IMR-90 (cell line): ENCODE data around the gene SYT8. TPM values are rescaled to one million over a fixed set of nuclear protein-coding genes. Genes with fewer than 3 reads are reported as not detected.

Experiments
- ATAC-seq: fragments of 200-7000 bp; cut with Tn5 transposase; 2 replicates; pipeline ENCODE4 v1.9.1; 2020; ENCODE audit warnings: low read depth, mild to moderate bottlenecking, moderate library complexity
- BruUV-seq: library from RNA; stranded (reverse); fragments of 400-500 nt; replicated peaks from 2 replicates; lab custom pipeline; 2021; lab: Mats Ljungman, UMichigan
- CTCF ChIA-PET: fragments of 300-600 bp; formaldehyde crosslinking; extraction: SDS; loops from one replicate; lab custom pipeline; 2021; ENCODE audit warnings: antibody characterized with exemption; lab: Yijun Ruan, JAX
- POLR2A ChIA-PET: fragments of 300-600 bp; sonication (Branson Sonifier 250); formaldehyde crosslinking; loops from one replicate; lab custom pipeline; 2022; ENCODE audit warnings: antibody characterized with exemption; ENCODE audit not compliant: unreplicated experiment; lab: Charles Lee
- DNase-seq: peaks from one replicate; pipeline ENCODE4 v3.0.0; 2013
- H2AFZ ChIP-seq: replicated peaks from 2 replicates; pipeline ENCODE3; 2013; ENCODE audit warnings: low read length, mild to moderate bottlenecking; ENCODE audit not compliant: poor library complexity
- H2AK5ac ChIP-seq: 2 replicates; pipeline ENCODE4 v1.6.1; 2013; ENCODE audit warnings: low read depth, low read length, inconsistent platforms
- H2AK9ac ChIP-seq: replicated peaks from 2 replicates; pipeline ENCODE3; 2013; ENCODE audit warnings: mild to moderate bottlenecking, low read depth, low read length, moderate library complexity; ENCODE audit not compliant: poor library complexity
- H2BK120ac ChIP-seq: 2 replicates; pipeline ENCODE4 v1.6.1; 2013; ENCODE audit warnings: low read depth, low read length, inconsistent platforms
- H2BK15ac ChIP-seq: 3 replicates; pipeline ENCODE4 v1.6.1; 2013; ENCODE audit warnings: low read depth, low read length, inconsistent platforms
- H2BK20ac ChIP-seq: 2 replicates; pipeline ENCODE4 v1.6.1; 2013; ENCODE audit warnings: low read depth, mild to moderate bottlenecking, inconsistent platforms, low read length, moderate library complexity
- H2BK5ac ChIP-seq: 2 replicates; pipeline ENCODE4 v1.6.1; 2013; ENCODE audit warnings: mild to moderate bottlenecking, low read depth, low read length, inconsistent platforms; ENCODE audit not compliant: poor library complexity, severe bottlenecking
- H3K14ac ChIP-seq: replicated peaks from 2 replicates; pipeline ENCODE4 v1.6.1; 2013; ENCODE audit warnings: low read depth, low read length, inconsistent platforms
- H3K18ac ChIP-seq: 2 replicates; pipeline ENCODE4 v1.6.1; 2013; ENCODE audit warnings: low read depth, low read length, control low read depth
- H3K23ac ChIP-seq: 2 replicates; pipeline ENCODE4 v1.6.1; 2013; ENCODE audit warnings: low read depth, low read length, inconsistent platforms
- H3K27ac ChIP-seq: 2 replicates; pipeline ENCODE4 v1.5.1; 2013; ENCODE audit warnings: mild to moderate bottlenecking, control low read depth, low read length; ENCODE audit not compliant: insufficient read depth
- H3K27me3 ChIP-seq: 2 replicates; pipeline ENCODE4 v1.6.1; 2013; ENCODE audit warnings: low read length; ENCODE audit not compliant: control insufficient read depth, insufficient read depth
- H3K36me3 ChIP-seq: 2 replicates; pipeline ENCODE4 v1.6.1; 2013; ENCODE audit warnings: low read length, mixed read lengths; ENCODE audit not compliant: control insufficient read depth, insufficient read depth
- H3K4ac ChIP-seq: 2 replicates; pipeline ENCODE4 v1.6.1; 2013; ENCODE audit warnings: low read depth, low read length, inconsistent platforms
- H3K4me1 ChIP-seq: 2 replicates; pipeline ENCODE4 v1.6.1; 2013; ENCODE audit warnings: low read length, mixed read lengths; ENCODE audit not compliant: control insufficient read depth, insufficient read depth
- H3K4me2 ChIP-seq: 2 replicates; pipeline ENCODE4 v1.6.1; 2013; ENCODE audit warnings: low read depth, mild to moderate bottlenecking, control low read depth, low read length, moderate library complexity
- H3K4me3 ChIP-seq: 2 replicates; pipeline ENCODE4 v1.5.1; 2013; ENCODE audit warnings: low read depth, mild to moderate bottlenecking, control low read depth, low read length, moderate library complexity; ENCODE audit not compliant: insufficient read depth
- H3K56ac ChIP-seq: 2 replicates; pipeline ENCODE4 v1.6.1; 2013; ENCODE audit warnings: low read length, inconsistent platforms; ENCODE audit not compliant: insufficient read depth; ENCODE audit errors: extremely low read depth
- H3K79me1 ChIP-seq, 2 experiments: 2 replicates each; pipeline ENCODE4 v1.6.1; 2013; ENCODE audit warnings: low read length in 2 of 2, inconsistent platforms in 1 of 2, low read depth in 1 of 2
- H3K9ac ChIP-seq: 2 replicates; pipeline ENCODE4 v1.6.1; 2013; ENCODE audit warnings: low read depth, low read length, control low read depth
- H3K9me1 ChIP-seq: 2 replicates; pipeline ENCODE4 v1.6.1; 2013; ENCODE audit warnings: low read length, inconsistent platforms; ENCODE audit not compliant: insufficient read depth
- H3K9me3 ChIP-seq: 2 replicates; pipeline ENCODE4 v1.6.1; 2013; ENCODE audit warnings: low read length; ENCODE audit not compliant: control insufficient read depth, insufficient read depth
- H4K20me1 ChIP-seq: 2 replicates; pipeline ENCODE4 v1.6.1; 2013; ENCODE audit warnings: low read length, inconsistent platforms; ENCODE audit not compliant: insufficient read depth
- H4K5ac ChIP-seq: 2 replicates; pipeline ENCODE4 v1.6.1; 2013; ENCODE audit warnings: mild to moderate bottlenecking, low read depth, low read length, control low read depth
- H4K8ac ChIP-seq, 2 experiments: 2 replicates each; pipeline ENCODE4 v1.6.1; 2013; ENCODE audit warnings: low read depth in 2 of 2, low read length in 2 of 2, control low read depth in 1 of 2, inconsistent platforms in 1 of 2
- H4K91ac ChIP-seq: 2 replicates; pipeline ENCODE4 v1.6.1; 2013; ENCODE audit warnings: low read depth, low read length, inconsistent platforms; ENCODE audit not compliant: insufficient read depth
- CEBPB ChIP-seq: IDR thresholded peaks from 2 replicates; pipeline ENCODE4 v1.6.1; 2012; ENCODE audit warnings: low read depth, low read length, improper control_type of control experiment
- CHD1 ChIP-seq: IDR thresholded peaks from 2 replicates; pipeline ENCODE4 v1.6.1; 2012; ENCODE audit warnings: low read depth, low read length, improper control_type of control experiment
- MAFK ChIP-seq: IDR thresholded peaks from 2 replicates; pipeline ENCODE4 v1.6.1; 2012; ENCODE audit warnings: low read depth, low read length, improper control_type of control experiment
- MAZ ChIP-seq: IDR thresholded peaks from 2 replicates; pipeline ENCODE4 v1.6.1; 2012; ENCODE audit warnings: low read depth, mild to moderate bottlenecking, low read length, improper control_type of control experiment, moderate library complexity, borderline replicate concordance
- MXI1 ChIP-seq: IDR thresholded peaks from 2 replicates; pipeline ENCODE4 v1.6.1; 2012; ENCODE audit warnings: low read depth, mild to moderate bottlenecking, low read length, moderate library complexity, borderline replicate concordance
- POLR2A ChIP-seq: IDR thresholded peaks from 2 replicates; pipeline ENCODE4 v1.6.1; 2012; ENCODE audit warnings: mild to moderate bottlenecking, low read depth, low read length
- RAD21 ChIP-seq: IDR thresholded peaks from 2 replicates; pipeline ENCODE4 v1.6.1; 2012; ENCODE audit warnings: low read length, improper control_type of control experiment
- RCOR1 ChIP-seq: IDR thresholded peaks from 2 replicates; pipeline ENCODE4 v1.6.1; 2012; ENCODE audit warnings: mild to moderate bottlenecking, low read length, improper control_type of control experiment; ENCODE audit not compliant: insufficient replicate concordance
- RFX5 ChIP-seq: IDR thresholded peaks from 2 replicates; pipeline ENCODE4 v1.8.0; 2012; ENCODE audit warnings: low read depth, mild to moderate bottlenecking, low read length, moderate library complexity
- SMC3 ChIP-seq: fragments of 150-350 bp; IDR thresholded peaks from 2 replicates; pipeline ENCODE4 v1.6.1; 2016; ENCODE audit warnings: low read depth, mild to moderate bottlenecking, antibody characterized with exemption, low read length, moderate library complexity
- WGBS, 2 experiments: methylation state at CpG; one replicate each; pipeline versions ENCODE4 v1.1.5 to v1.1.7; 2013; ENCODE audit warnings: missing lambda C conversion rate in 2 of 2; ENCODE audit not compliant: insufficient read length in 1 of 2; ENCODE audit errors: extremely low coverage in 2 of 2; 5-methylcytosine and 5-hydroxymethylcytosine counted together
- dilution Hi-C: fragments of 300-500 bp; cut with HindIII; formaldehyde crosslinking; loops from one replicate; pipeline ENCODE4 v1.14.3; 2018; ENCODE audit warnings: low sequenced_read_pairs; ENCODE audit not compliant: unreplicated experiment
- in situ Hi-C: fragments of 300-500 bp; cut with MboI; formaldehyde crosslinking; loops from 3 replicates; pipeline ENCODE4 v1.14.3; 2019; ENCODE audit warnings: low sequenced_read_pairs, inconsistent platforms, mixed read lengths
- intact Hi-C: fragments of 100-400 bp; cut with micrococcal nuclease; formaldehyde crosslinking; loops from 2 replicates; pipeline ENCODE4 v1.10.0; 2022
- polyA plus RNA-seq, 3 experiments: library from polyadenylated mRNA; depleted of rRNA; stranded (reverse); fragments of >200 nt; gene quantifications; 2 replicates each; pipeline ENCODE4 v1.2.3, GENCODE V29; 2012; ENCODE audit warnings: low replicate concordance in 1 of 3
- total RNA-seq: library from RNA; depleted of rRNA; stranded (reverse); fragments of >200 nt; gene quantifications from 2 replicates; pipeline ENCODE4 v1.2.3, GENCODE V29; 2012
- TF ChIP-seq, protein P1 (sequence below): fragments of 150-350 bp; IDR thresholded peaks from 2 replicates; pipeline ENCODE4 v1.6.1; 2016; ENCODE audit warnings: low read depth, mild to moderate bottlenecking, low read length, moderate library complexity, borderline replicate concordance
- TF ChIP-seq, protein P2 (sequence below): conservative IDR thresholded peaks from 2 replicates; pipeline ENCODE4 v1.5.1; 2012; ENCODE audit warnings: mild to moderate bottlenecking, low read depth, low read length, improper control_type of control experiment
- TF ChIP-seq, protein P3 (sequence below): fragments of 150-350 bp; IDR thresholded peaks from 2 replicates; pipeline ENCODE4 v1.6.1; 2017; ENCODE audit warnings: mild to moderate bottlenecking, antibody characterized with exemption, low read length, low read depth

SYT8 gene
- total and polyA plus RNA-seq, 2 of the 4 experiments (the other 2 are of a cell fraction): not detected

DNA sequence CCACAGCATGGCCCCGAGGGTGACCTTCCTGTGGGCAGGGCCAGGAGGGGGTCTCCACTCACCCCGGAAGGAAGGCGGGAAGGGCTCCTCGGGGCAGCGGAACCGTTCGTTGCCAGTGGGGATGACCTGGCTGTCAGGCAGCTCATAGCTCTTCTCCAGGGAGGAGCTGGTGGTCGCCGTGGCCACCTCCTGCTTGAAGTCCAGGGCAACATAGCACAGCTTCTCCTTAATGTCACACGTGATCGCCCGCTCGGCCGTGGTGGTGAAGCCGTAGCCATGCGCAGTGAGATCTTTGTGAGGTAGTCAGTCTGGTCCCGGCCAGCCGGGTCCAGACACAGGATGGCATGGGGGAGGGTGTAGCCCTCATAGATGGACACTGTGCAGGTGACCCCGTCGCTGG lies 31.5 kb upstream of the SYT8 start:
- no peaks in the 10 kb centered on the region for H3K9me3 ChIP-seq
- TF ChIP-seq MXI1 (no peak), MAFK (no peak), CHD1 (no peak), RAD21 (no peak), POLR2A (no peak), MAZ (no peak), CEBPB (no peak), SMC3 (no peak), RFX5 (no peak), RCOR1 (no peak)
- TF ChIP-seq, protein P1, sequence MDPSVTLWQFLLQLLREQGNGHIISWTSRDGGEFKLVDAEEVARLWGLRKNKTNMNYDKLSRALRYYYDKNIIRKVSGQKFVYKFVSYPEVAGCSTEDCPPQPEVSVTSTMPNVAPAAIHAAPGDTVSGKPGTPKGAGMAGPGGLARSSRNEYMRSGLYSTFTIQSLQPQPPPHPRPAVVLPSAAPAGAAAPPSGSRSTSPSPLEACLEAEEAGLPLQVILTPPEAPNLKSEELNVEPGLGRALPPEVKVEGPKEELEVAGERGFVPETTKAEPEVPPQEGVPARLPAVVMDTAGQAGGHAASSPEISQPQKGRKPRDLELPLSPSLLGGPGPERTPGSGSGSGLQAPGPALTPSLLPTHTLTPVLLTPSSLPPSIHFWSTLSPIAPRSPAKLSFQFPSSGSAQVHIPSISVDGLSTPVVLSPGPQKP: no peak
- TF ChIP-seq, protein P2, sequence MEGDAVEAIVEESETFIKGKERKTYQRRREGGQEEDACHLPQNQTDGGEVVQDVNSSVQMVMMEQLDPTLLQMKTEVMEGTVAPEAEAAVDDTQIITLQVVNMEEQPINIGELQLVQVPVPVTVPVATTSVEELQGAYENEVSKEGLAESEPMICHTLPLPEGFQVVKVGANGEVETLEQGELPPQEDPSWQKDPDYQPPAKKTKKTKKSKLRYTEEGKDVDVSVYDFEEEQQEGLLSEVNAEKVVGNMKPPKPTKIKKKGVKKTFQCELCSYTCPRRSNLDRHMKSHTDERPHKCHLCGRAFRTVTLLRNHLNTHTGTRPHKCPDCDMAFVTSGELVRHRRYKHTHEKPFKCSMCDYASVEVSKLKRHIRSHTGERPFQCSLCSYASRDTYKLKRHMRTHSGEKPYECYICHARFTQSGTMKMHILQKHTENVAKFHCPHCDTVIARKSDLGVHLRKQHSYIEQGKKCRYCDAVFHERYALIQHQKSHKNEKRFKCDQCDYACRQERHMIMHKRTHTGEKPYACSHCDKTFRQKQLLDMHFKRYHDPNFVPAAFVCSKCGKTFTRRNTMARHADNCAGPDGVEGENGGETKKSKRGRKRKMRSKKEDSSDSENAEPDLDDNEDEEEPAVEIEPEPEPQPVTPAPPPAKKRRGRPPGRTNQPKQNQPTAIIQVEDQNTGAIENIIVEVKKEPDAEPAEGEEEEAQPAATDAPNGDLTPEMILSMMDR: no peak
- TF ChIP-seq, protein P3, sequence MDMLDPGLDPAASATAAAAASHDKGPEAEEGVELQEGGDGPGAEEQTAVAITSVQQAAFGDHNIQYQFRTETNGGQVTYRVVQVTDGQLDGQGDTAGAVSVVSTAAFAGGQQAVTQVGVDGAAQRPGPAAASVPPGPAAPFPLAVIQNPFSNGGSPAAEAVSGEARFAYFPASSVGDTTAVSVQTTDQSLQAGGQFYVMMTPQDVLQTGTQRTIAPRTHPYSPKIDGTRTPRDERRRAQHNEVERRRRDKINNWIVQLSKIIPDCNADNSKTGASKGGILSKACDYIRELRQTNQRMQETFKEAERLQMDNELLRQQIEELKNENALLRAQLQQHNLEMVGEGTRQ: no peak
- WGBS, 2 experiments: 86% methylated on average over 14 of the region's 20 CpGs; no CpG with 5 or more reads in 1 of the 2 experiments
- H2BK120ac ChIP-seq: no peak overlapping the region
- no peak overlapping the region for H3K4me3 ChIP-seq
- H3K18ac ChIP-seq: no peak overlapping the region
- no peak overlapping the region for H3K14ac ChIP-seq
- BruUV-seq: no TSS peak
- H4K8ac ChIP-seq: no peak overlapping the region
- no peak overlapping the region for H4K91ac ChIP-seq
- no peak overlapping the region for H2AK9ac ChIP-seq
- intact Hi-C loops (no loop called here), in situ Hi-C loops (no loop called here), dilution Hi-C loops (no loop called here)
- H4K5ac ChIP-seq: no peak overlapping the region
- no peak overlapping the region for H3K27ac ChIP-seq
- H2AK5ac ChIP-seq: no peak overlapping the region
- no peak overlapping the region for H3K4me2 ChIP-seq
- H3K27me3 ChIP-seq: peaks cover 38% of the 10 kb centered on the region
- POLR2A ChIA-PET: interaction anchor here (0.6 kb wide), 1 partner anchor 319 kb away, joined by 3 read pairs; no protein-coding TSS in a partner anchor
- no peaks in the 10 kb centered on the region for H4K20me1 ChIP-seq
- H3K23ac ChIP-seq: no peak overlapping the region
- no peak overlapping the region for H3K9ac ChIP-seq
- no peak overlapping the region for H2AFZ ChIP-seq
- H2BK20ac ChIP-seq: no peak overlapping the region
- H3K4ac ChIP-seq: no peak overlapping the region
- no peaks in the 10 kb centered on the region for H3K79me1 ChIP-seq
- no peak for DNase-seq
- H3K9me1 ChIP-seq: no peaks in the 10 kb centered on the region
- CTCF ChIA-PET: no interaction called here
- no peaks in the 10 kb centered on the region for H3K36me3 ChIP-seq
- no peak overlapping the region for H2BK15ac ChIP-seq
- H3K56ac ChIP-seq: no peak overlapping the region
- ATAC-seq: no peak
- H3K4me1 ChIP-seq: no peaks in the 10 kb centered on the region
- no peak overlapping the region for H2BK5ac ChIP-seq
